H9 (cell line): ENCODE results near the gene CFAP410. TPM values are rescaled to one million over a fixed set of nuclear protein-coding genes. Genes with fewer than 3 reads are reported as not detected.

ENCODE experiments used
- DNase-seq: peaks from one replicate; pipeline ENCODE4 v3.0.0-alpha.2; 2017
- H2AFZ ChIP-seq: one replicate; pipeline ENCODE4 v1.6.1; 2013; ENCODE audit warnings: mild to moderate bottlenecking, low read length, control low read depth, moderate library complexity
- H2AK5ac ChIP-seq: 2 replicates; pipeline ENCODE4 v1.6.1; 2013; ENCODE audit warnings: low read length, control low read depth, mixed read lengths; ENCODE audit not compliant: insufficient read length
- H2BK120ac ChIP-seq: one replicate; pipeline ENCODE4 v1.6.1; 2013; ENCODE audit warnings: low read depth, mild to moderate bottlenecking, low read length, control low read depth, inconsistent platforms; ENCODE audit not compliant: poor library complexity, severe bottlenecking
- H2BK12ac ChIP-seq: 2 replicates; pipeline ENCODE4 v1.6.1; 2013; ENCODE audit warnings: low read length, control low read depth, mixed read lengths, low read depth; ENCODE audit not compliant: insufficient read length
- H2BK15ac ChIP-seq: 2 replicates; pipeline ENCODE4 v1.6.1; 2013; ENCODE audit warnings: low read depth, low read length, control low read depth
- H2BK20ac ChIP-seq: one replicate; pipeline ENCODE4 v1.6.1; 2013; ENCODE audit warnings: low read depth, mild to moderate bottlenecking, low read length, control low read depth, inconsistent platforms; ENCODE audit not compliant: poor library complexity, severe bottlenecking
- H2BK5ac ChIP-seq: 2 replicates; pipeline ENCODE4 v1.6.1; 2013; ENCODE audit warnings: low read length, control low read depth, mixed read lengths; ENCODE audit not compliant: insufficient read length
- H3K14ac ChIP-seq: 2 replicates; pipeline ENCODE4 v1.6.1; 2013; ENCODE audit warnings: low read length, control low read depth; ENCODE audit not compliant: insufficient read depth
- H3K18ac ChIP-seq: 2 replicates; pipeline ENCODE4 v1.6.1; 2013; ENCODE audit warnings: low read depth, mild to moderate bottlenecking, mixed read lengths, low read length, control low read depth; ENCODE audit not compliant: insufficient read length
- H3K23ac ChIP-seq: 2 replicates; pipeline ENCODE4 v1.6.1; 2013; ENCODE audit warnings: low read length, control low read depth, mixed read lengths, low read depth; ENCODE audit not compliant: insufficient read length
- H3K23me2 ChIP-seq: 2 replicates; pipeline ENCODE4 v1.6.1; 2013; ENCODE audit warnings: low read depth, mild to moderate bottlenecking, mixed read lengths, low read length, control low read depth; ENCODE audit not compliant: insufficient read length, poor library complexity, severe bottlenecking
- H3K27ac ChIP-seq: 2 replicates; pipeline ENCODE4 v1.5.1; 2013; ENCODE audit warnings: low read length, control low read depth, mixed read lengths, low read depth; ENCODE audit not compliant: insufficient read length
- H3K27me3 ChIP-seq: 2 replicates; pipeline ENCODE4 v1.6.1; 2013; ENCODE audit warnings: low read length, control low read depth, inconsistent platforms; ENCODE audit not compliant: insufficient read depth
- H3K4ac ChIP-seq: 2 replicates; pipeline ENCODE4 v1.6.1; 2013; ENCODE audit warnings: low read depth, mild to moderate bottlenecking, control low read depth, inconsistent platforms, low read length, moderate library complexity
- H3K4me1 ChIP-seq: 2 replicates; pipeline ENCODE4 v1.6.1; 2013; ENCODE audit warnings: low read length, control low read depth, inconsistent platforms; ENCODE audit not compliant: insufficient read depth
- H3K4me2 ChIP-seq: 2 replicates; pipeline ENCODE4 v1.6.1; 2013; ENCODE audit warnings: low read length, control low read depth, mixed read lengths; ENCODE audit not compliant: insufficient read length, insufficient read depth
- H3K56ac ChIP-seq: 2 replicates; pipeline ENCODE4 v1.6.1; 2013; ENCODE audit warnings: low read depth, mild to moderate bottlenecking, mixed read lengths, low read length, control low read depth; ENCODE audit not compliant: insufficient read length
- H3K79me1 ChIP-seq: 2 replicates; pipeline ENCODE4 v1.6.1; 2013; ENCODE audit warnings: low read depth, mild to moderate bottlenecking, moderate library complexity, low read length, control low read depth, inconsistent platforms; ENCODE audit not compliant: insufficient read depth, poor library complexity, severe bottlenecking
- H3K79me2 ChIP-seq: 2 replicates; pipeline ENCODE4 v1.6.1; 2013; ENCODE audit warnings: low read length, control low read depth, inconsistent platforms; ENCODE audit not compliant: insufficient read depth
- H3K9ac ChIP-seq: 2 replicates; pipeline ENCODE4 v1.6.1; 2013; ENCODE audit warnings: low read length, control low read depth, mixed read lengths; ENCODE audit not compliant: insufficient read length; ENCODE audit errors: extremely low read depth
- H3K9me3 ChIP-seq: one replicate; pipeline ENCODE4 v1.6.1; 2013; ENCODE audit warnings: low read depth, low read length, inconsistent platforms; ENCODE audit not compliant: control insufficient read depth
- H3T11ph ChIP-seq: one replicate; pipeline ENCODE4 v1.6.1; 2013; ENCODE audit warnings: mild to moderate bottlenecking, low read length, control low read depth, inconsistent platforms
- H4K20me1 ChIP-seq: one replicate; pipeline ENCODE4 v1.6.1; 2013; ENCODE audit not compliant: control insufficient read depth, insufficient read length, insufficient read depth
- H4K5ac ChIP-seq: 2 replicates; pipeline ENCODE4 v1.6.1; 2013; ENCODE audit warnings: low read depth, mild to moderate bottlenecking, mixed read lengths, low read length, control low read depth; ENCODE audit not compliant: insufficient read length
- H4K8ac ChIP-seq: replicated peaks from 2 replicates; pipeline ENCODE4 v1.6.1; 2013; ENCODE audit warnings: low read length, control low read depth, mixed read lengths, low read depth; ENCODE audit not compliant: insufficient read length
- H4K91ac ChIP-seq: 2 replicates; pipeline ENCODE4 v1.6.1; 2013; ENCODE audit warnings: low read depth, mild to moderate bottlenecking, moderate library complexity, mixed read lengths, low read length, control low read depth; ENCODE audit not compliant: insufficient read length
- H3K27ac Mint-ChIP-seq, 3 experiments: 2 replicates in 2 of 3; 3 replicates in 1 of 3; pipeline ENCODE4 v1.8.0; 2020 to 2021; ENCODE audit warnings: mixed read lengths in 3 of 3, mild to moderate bottlenecking in 1 of 3, moderate library complexity in 1 of 3
- H3K27me3 Mint-ChIP-seq: 2 replicates; pipeline ENCODE4 v1.8.0; 2021; ENCODE audit warnings: low read depth, mild to moderate bottlenecking, moderate library complexity, mixed read lengths
- H3K36me3 Mint-ChIP-seq, 3 experiments: 2 replicates in 2 of 3; 3 replicates in 1 of 3; pipeline ENCODE4 v1.8.0; 2020 to 2021; ENCODE audit warnings: low read depth in 3 of 3, mixed read lengths in 3 of 3; ENCODE audit not compliant: insufficient read depth in 1 of 3
- H3K4me1 Mint-ChIP-seq, 2 experiments: 2 replicates each; pipeline ENCODE4 v1.8.0; 2020; ENCODE audit warnings: mixed read lengths in 2 of 2
- H3K4me3 Mint-ChIP-seq, 2 experiments: 2 replicates in 1 of 2; 3 replicates in 1 of 2; pipeline ENCODE4 v1.8.0; 2020 to 2021; ENCODE audit warnings: mild to moderate bottlenecking in 2 of 2, mixed read lengths in 2 of 2, moderate library complexity in 1 of 2
- H3K9me3 Mint-ChIP-seq, 2 experiments: 2 replicates in 1 of 2; 3 replicates in 1 of 2; pipeline ENCODE4 v1.8.0; 2020; ENCODE audit warnings: mild to moderate bottlenecking in 2 of 2, mixed read lengths in 2 of 2, moderate library complexity in 1 of 2
- CTCF ChIP-seq: fragments of 200-600 bp; sonication (generic); conservative IDR thresholded peaks from 3 replicates; pipeline ENCODE4 v1.8.0; 2021; ENCODE audit warnings: antibody characterized with exemption, mild to moderate bottlenecking
- WGBS: extraction: QIAGEN DNeasy Blood & Tissue Kit; methylation state at CpG from one replicate; pipeline ENCODE4 v1.1.7; 2013; ENCODE audit warnings: missing lambda C conversion rate, low lambda C conversion rate, mixed read lengths; ENCODE audit not compliant: insufficient read length; ENCODE audit errors: extremely low coverage; 5-methylcytosine and 5-hydroxymethylcytosine counted together
- total RNA-seq: library from RNA; stranded (reverse); gene quantifications from 2 replicates; pipeline ENCODE4 v1.2.1, GENCODE V29; 2021

The CFAP410 gene
- total RNA-seq, 1 experiment from 2014 or later: 17.0 TPM

- Histone ChIP-seq H3T11ph (no peak overlapping the region), H3K4ac (no peak overlapping the region), H4K91ac (no peak overlapping the region), H4K20me1 (no peaks in the 10 kb centered on the region), H3K23ac (no peak overlapping the region), H3K56ac (no peak overlapping the region), H3K4me2 (no peak overlapping the region), H4K8ac (no peak overlapping the region), H3K9ac (no peak overlapping the region), H2BK15ac (no peak overlapping the region), H4K5ac (no peak overlapping the region), H3K4me1 (no peaks in the 10 kb centered on the region), H2BK12ac (no peak overlapping the region), H2AK5ac (no peak overlapping the region), H2BK120ac (no peak overlapping the region), H3K79me2 (no peaks in the 10 kb centered on the region), H3K9me3 (no peaks in the 10 kb centered on the region), H3K18ac (no peak overlapping the region), H3K27me3 (no peaks in the 10 kb centered on the region), H2BK5ac (no peak overlapping the region), H2AFZ (no peak overlapping the region), H3K27ac (no peak overlapping the region), H3K23me2 (no peaks in the 10 kb centered on the region), H3K14ac (no peak overlapping the region), H3K79me1 (no peaks in the 10 kb centered on the region), H2BK20ac (no peak overlapping the region)
- WGBS: no CpG with 5 or more reads among the region's 9 CpGs
- H3K27me3 Mint-ChIP-seq: peaks cover 30% of the 10 kb centered on the region
- H3K9me3 Mint-ChIP-seq: peaks cover 26 to 28% of the 10 kb centered on the region in 2 experiments
- DNase-seq: no peak
- no peak overlapping the region for H3K27ac Mint-ChIP-seq
- H3K4me3 Mint-ChIP-seq: no peak overlapping the region
- no peak for TF ChIP-seq CTCF
- peaks cover 13 to 15% of the 10 kb centered on the region in 2 experiments for H3K4me1 Mint-ChIP-seq
- peaks cover 0 to 6% (median 0%) of the 10 kb centered on the region in 3 experiments; a peak in 2 of 7 replicates for H3K36me3 Mint-ChIP-seq
These were observed 43.3 kb upstream of the CFAP410 start for GRCh38 chr21:44382536-44382935.
